Heart right ventricle (tissue), 16 donors: ENCODE results near the gene FAM98A. TPM values are rescaled to one million over a fixed set of nuclear protein-coding genes. Genes with fewer than 3 reads are reported as not detected.
A peak's percentile ranks its signal among the peaks of the same experiment; 100 is the strongest.

ENCODE experiments used
- ATAC-seq, 8 donors: fragments of 200-7000 bp; cut with Tn5 transposase; one replicate each; pipeline ENCODE4 v1.9.1; 2020; ENCODE audit warnings: mild to moderate bottlenecking in 8 of 8, moderate library complexity in 8 of 8, moderate number of reproducible peaks in 1 of 8
- DNase-seq, 2 donors: peaks; one replicate each; pipeline ENCODE4 v3.0.0-alpha.2; 2020
- H3K27ac ChIP-seq, 10 donors: fragments of 200-600 bp; sonication (generic) in 2 of 10; one replicate each; pipeline versions ENCODE4 v1.5.0 to v1.8.0; 2020 to 2022; ENCODE audit warnings: mild to moderate bottlenecking in 3 of 10
- H3K27me3 ChIP-seq, 7 donors: fragments of 200-600 bp; one replicate each; pipeline ENCODE4 v1.8.0; 2021 to 2022; ENCODE audit warnings: mild to moderate bottlenecking in 2 of 7
- H3K36me3 ChIP-seq, 9 donors: fragments of 200-600 bp; sonication (generic) in 1 of 9; one replicate each; pipeline versions ENCODE4 v1.5.0 to v1.8.0; 2020 to 2022; ENCODE audit warnings: mild to moderate bottlenecking in 2 of 9
- H3K4me1 ChIP-seq, 9 donors: fragments of 200-600 bp; sonication (generic) in 1 of 9; one replicate each; pipeline versions ENCODE4 v1.5.0 to v1.8.0; 2020 to 2022; ENCODE audit warnings: mild to moderate bottlenecking in 4 of 9
- H3K4me3 ChIP-seq, 10 donors: fragments of 200-600 bp; sonication (generic) in 2 of 10; one replicate each; pipeline versions ENCODE4 v1.5.0 to v1.8.0; 2020 to 2022; ENCODE audit warnings: mild to moderate bottlenecking in 7 of 10, moderate library complexity in 2 of 10
- H3K9me3 ChIP-seq, 11 donors: fragments of 200-600 bp in 10 of 11; sonication (generic) in 2 of 11; one replicate each; pipeline versions ENCODE4 v1.5.0 to v1.8.0; 2013 to 2022; ENCODE audit warnings: mild to moderate bottlenecking in 2 of 11, control low read depth in 1 of 11, moderate library complexity in 1 of 11
- CTCF ChIP-seq, 9 donors: fragments of 200-600 bp; sonication (generic) in 2 of 9; IDR thresholded peaks; one replicate each; pipeline versions ENCODE4 v1.5.0 to v1.8.0; 2021 to 2022; ENCODE audit warnings: antibody characterized with exemption in 9 of 9, mild to moderate bottlenecking in 5 of 9, moderate library complexity in 1 of 9
- WGBS, 2 donors: extraction: QIAGEN DNeasy Blood & Tissue Kit; methylation state at CpG; one replicate each; pipeline ENCODE4 v1.1.7; 2013; ENCODE audit warnings: inconsistent platforms in 1 of 2; 5-methylcytosine and 5-hydroxymethylcytosine counted together
- intact Hi-C, 10 donors: fragments of 100-400 bp; cut with DNase I; formaldehyde crosslinking; loops; one replicate each; pipeline versions ENCODE4 v1.11.1 to v1.14.2; 2022
- polyA plus RNA-seq, 2 donors: library from polyadenylated mRNA; stranded (reverse); fragments of 200-250 nt; gene quantifications; one replicate each; pipeline ENCODE4 v1.2.3, GENCODE V29; 2013
- total RNA-seq, 10 donors: library from RNA; stranded (reverse); fragmentation: NEBNext Ultra II Directional in 3 of 10; extraction: Animal tissue kit (Norgen Biotek cat#: 25700) in 3 of 10; gene quantifications; one replicate each; pipeline versions ENCODE4 v1.2.1 to v1.2.4, GENCODE V29; 2021 to 2023
- donor health status: Arrhythmogenic right ventricular cardiomyopathy.
- donor health status: ischemic (EF 13 %, LVEDD 7.1; RV severe dilation, severe dysfunction).
- donor health status: healthy with polysubstance abuse.
- donor health status: DM: no; HTN: yes; CAD: no.
- donor health status: DM: no; HTN: no; CAD: no.
- donor health status: ischemic (EF 25% LVEDD 6.9; RV normal size, moderate dysfunction).
- donor health status: ischemic (EF 25% LVEDD 5.7; RV mildly dilated, moderate dysfunction).
- donor health status: healthy.
- donor health status: DM: yes; HTN: yes; CAD: no.
- donor health status: Ischemic cardiomyopathy.
- donor health status: ischemic (EF 35%, LVEDD 5.7; RV mildly dilated, moderate dysfunction).
- donor health status: nonischemic (EF 11% LVEDD 7.7; RV severe dilation, severe dysfunction).
- donor health status: DM: yes; HTN: yes; CAD: no.
- donor health status: PGD.
- donor health status: ischemic (EF 29% LVEDD 5.4; RV normal size, mild dysfunction).
- donor health status: nonischemic (EF 23%, LVEDD 6.1; RV moderate dilation, normal function).

FAM98A gene
- total and polyA plus RNA-seq, 12 donors, result 27.7 to 92.3 (median 68.5) TPM

GRCh38 chr2:33581872-33582271, 17.2 kb downstream of the FAM98A start:
- intact Hi-C loops, result loop anchor here in 8 of 10 donors (2.0 to 10.0 kb wide), 9 partner anchors 105 to 1027 kb away; partner anchors contain the start of gene RASGRP3 (in 7 of the 8)
- H3K27ac ChIP-seq, result peak overlapping the region in 2 of 10 donors; percentile 6 to 41

GRCh38 chr2:33579227-33579626, 19.9 kb downstream of the FAM98A start:
- 91 to 93% methylated on average over 5 of the region's 5 CpGs for WGBS, 2 donors
- no peak for DNase-seq
- Histone ChIP-seq H3K27ac (no peak overlapping the region), H3K27me3 (no peaks in the 10 kb centered on the region), H3K36me3 (peaks cover 0 to 19% (median 4%) of the 10 kb centered on the region in 9 donors), H3K4me1 (peaks cover 0 to 25% (median 11%) of the 10 kb centered on the region in 9 donors), H3K9me3 (no peaks in the 10 kb centered on the region), H3K4me3 (no peak overlapping the region)
- no peak for ATAC-seq
- intact Hi-C loops, result loop anchor here in 1 of 10 donors (10.0 kb wide), 1 partner anchor 174 kb away; no protein-coding TSS in a partner anchor
- TF ChIP-seq CTCF (IDR thresholded peaks at IDR 0.05), result no peak

More at GRCh38 chr2:33581872-33582271, 17.2 kb downstream of the FAM98A start:
- 61 to 80% methylated on average over 5 of the region's 5 CpGs for WGBS, 2 donors
- ATAC-seq (no peak), DNase-seq (no peak)
- H3K36me3 ChIP-seq, result peaks cover 0 to 45% (median 23%) of the 10 kb centered on the region in 9 donors
- TF ChIP-seq CTCF (IDR thresholded peaks at IDR 0.05), result no peak
- peaks cover 0 to 25% (median 11%) of the 10 kb centered on the region in 9 donors for H3K4me1 ChIP-seq
- no peaks in the 10 kb centered on the region for H3K27me3 ChIP-seq
- H3K9me3 ChIP-seq, result no peaks in the 10 kb centered on the region
- H3K4me3 ChIP-seq, result no peak overlapping the region

GRCh38 chr2:33577668-33578067, 21.4 kb downstream of the FAM98A start:
- Histone ChIP-seq H3K27me3 (no peaks in the 10 kb centered on the region), H3K9me3 (no peaks in the 10 kb centered on the region), H3K36me3 (peaks cover 0 to 9% (median 0%) of the 10 kb centered on the region in 9 donors), H3K4me1 (peaks cover 0 to 17% (median 5%) of the 10 kb centered on the region in 9 donors), H3K27ac (no peak overlapping the region), H3K4me3 (no peak overlapping the region)
- 45 to 52% methylated on average over 2 of the region's 2 CpGs for WGBS, 2 donors
- ATAC-seq (no peak), DNase-seq (no peak)
- TF ChIP-seq CTCF (IDR thresholded peaks at IDR 0.05), result no peak
- intact Hi-C loops, result loop anchor here in 1 of 10 donors (10.0 kb wide), 1 partner anchor 173 kb away; no protein-coding TSS in a partner anchor

GRCh38 chr2:33577084-33577483, 22.0 kb downstream of the FAM98A start:
- peaks cover 0 to 15% (median 2%) of the 10 kb centered on the region in 9 donors for H3K4me1 ChIP-seq
- no peaks in the 10 kb centered on the region for H3K9me3 ChIP-seq
- TF ChIP-seq CTCF (IDR thresholded peaks at IDR 0.05), result no peak
- 88 to 89% methylated on average over 8 of the region's 8 CpGs for WGBS, 2 donors
- no peaks in the 10 kb centered on the region for H3K27me3 ChIP-seq
- H3K36me3 ChIP-seq, result peaks cover 0 to 3% (median 0%) of the 10 kb centered on the region in 9 donors
- DNase-seq, result no peak
- no peak overlapping the region for H3K27ac ChIP-seq
- no peak for ATAC-seq
- H3K4me3 ChIP-seq, result no peak overlapping the region
- intact Hi-C loops, result loop anchor here in 1 of 10 donors (10.0 kb wide), 1 partner anchor 172 kb away; no protein-coding TSS in a partner anchor
